GM19463 (cell line): ENCODE data around the gene CAND1.
"Not testable (repeated sequence)": the region's sequence is repeated elsewhere in the genome, so short reads cannot be mapped to it uniquely, and the experiment has no call there.

Experiments used
- ATAC-seq: cut with Tn5 transposase; IDR thresholded peaks from one replicate; pipeline ENCODE4 v1.9.1; 2021; ENCODE audit warnings: mild to moderate bottlenecking, moderate library complexity; ENCODE audit not compliant: unreplicated experiment

Gene CAND1

DNA sequence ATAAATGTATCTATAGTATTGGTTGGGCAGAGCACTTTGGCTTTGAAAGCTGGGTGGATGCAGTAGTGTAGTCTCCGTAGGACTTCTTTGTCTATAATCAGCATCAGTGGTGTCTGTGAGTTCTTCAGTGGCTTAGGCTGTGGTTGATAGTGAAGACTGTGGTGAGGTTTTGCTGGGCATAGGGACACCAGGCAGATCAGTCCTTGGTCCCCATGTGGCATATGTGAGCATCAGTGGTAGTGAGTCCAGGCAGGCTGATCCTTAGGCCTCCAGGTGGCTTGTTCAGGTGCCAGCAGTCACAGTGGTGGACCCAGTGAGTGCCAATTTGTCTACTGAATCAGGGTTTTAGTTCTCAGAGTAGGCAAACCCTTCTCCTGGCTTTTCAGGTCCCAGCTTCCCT lies 70.4 kb downstream of the CAND1 start:
- no peak for ATAC-seq

DNA sequence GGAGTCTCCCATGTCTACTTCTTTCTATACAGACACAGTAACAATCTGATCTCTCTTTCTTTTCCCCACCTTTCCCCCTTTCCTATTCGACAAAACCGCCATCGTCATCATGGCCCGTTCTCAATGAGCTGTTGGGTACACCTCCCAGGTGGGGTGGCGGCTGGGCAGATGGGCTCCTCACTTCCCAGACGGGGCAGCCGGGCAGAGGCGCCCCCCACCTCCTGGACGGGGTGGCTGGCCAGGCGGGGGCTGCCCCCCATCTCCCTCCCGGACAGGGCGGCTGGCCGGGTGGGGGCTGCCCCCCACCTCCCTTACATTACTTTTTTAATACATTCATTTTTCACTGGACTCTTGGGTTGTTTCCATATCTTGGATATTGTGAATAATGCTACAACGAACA lies 71.9 kb downstream of the CAND1 start:
- ATAC-seq = not testable (repeated sequence)

DNA sequence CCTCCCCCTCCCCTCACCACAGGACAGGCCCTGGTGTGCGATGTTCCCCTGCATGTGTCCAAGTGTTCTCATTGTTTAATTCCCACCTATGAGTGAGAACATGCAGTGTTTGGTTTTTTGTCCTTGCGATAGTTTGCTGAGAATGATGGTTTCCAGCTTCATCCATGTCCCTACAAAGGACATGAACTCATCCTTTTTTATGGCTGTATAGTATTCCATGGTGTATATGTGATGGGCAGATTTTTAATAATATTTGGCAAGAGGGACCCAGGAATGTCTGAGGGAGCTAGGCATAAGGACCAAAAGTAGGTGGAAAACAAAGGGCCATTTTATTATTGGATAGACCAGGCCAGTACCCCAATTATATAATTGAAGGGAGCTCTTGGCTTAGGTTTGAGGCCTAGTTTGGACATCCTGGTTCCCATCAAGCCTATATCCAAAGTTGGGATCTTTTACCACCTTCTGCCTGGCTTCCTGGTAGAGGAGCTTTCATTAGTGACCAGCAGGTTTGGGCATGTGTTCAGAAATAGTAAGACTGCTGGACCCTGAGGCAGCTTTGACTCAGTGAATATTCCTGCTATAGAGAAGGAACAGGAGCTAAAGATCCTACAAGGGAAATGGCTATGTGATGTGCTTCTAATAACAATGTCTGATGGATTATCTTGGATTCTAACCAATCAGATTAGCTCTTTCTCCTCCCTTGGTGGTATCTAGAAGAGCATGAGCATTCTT lies 76.0 kb downstream of the CAND1 start:
- no peak for ATAC-seq

DNA sequence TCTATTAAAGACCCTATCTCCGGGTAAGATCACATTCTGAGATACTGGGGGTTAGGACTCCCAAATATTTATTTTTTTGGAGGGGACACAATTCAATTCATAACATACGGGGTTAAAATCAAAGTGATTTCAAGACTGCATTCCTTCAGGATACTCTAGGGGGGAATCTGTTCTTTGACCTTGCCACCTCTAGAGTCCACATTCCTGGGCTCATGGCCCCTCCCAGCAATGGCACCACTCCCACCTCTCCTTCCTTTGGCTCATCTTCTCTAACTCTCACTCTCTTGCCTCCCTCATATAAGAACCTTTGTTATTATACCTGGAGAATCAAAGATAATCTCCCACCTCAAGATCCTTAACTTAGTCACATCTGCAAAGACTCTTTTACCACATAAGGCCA lies 79.5 kb downstream of the CAND1 start:
- no peak for ATAC-seq

DNA sequence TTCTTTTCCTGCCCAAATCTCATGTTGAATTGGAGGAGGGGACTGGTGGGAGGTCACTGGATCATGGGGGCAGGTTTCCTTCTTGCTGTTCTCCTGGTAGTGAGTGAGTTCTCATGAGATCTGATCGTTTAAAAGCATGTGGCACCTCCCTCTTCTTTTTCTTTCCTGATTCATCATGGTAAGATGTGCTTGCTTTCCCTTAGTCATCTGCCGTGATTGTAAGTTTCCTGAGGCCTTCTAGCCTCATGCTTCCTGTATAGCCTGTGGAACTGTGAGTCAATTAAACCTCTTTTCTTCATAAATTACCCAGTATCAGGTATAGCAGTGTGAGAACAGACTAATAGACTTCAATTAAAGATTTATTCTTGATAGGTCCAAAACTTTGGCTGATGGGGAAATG lies 83.5 kb downstream of the CAND1 start:
- no peak for ATAC-seq

DNA sequence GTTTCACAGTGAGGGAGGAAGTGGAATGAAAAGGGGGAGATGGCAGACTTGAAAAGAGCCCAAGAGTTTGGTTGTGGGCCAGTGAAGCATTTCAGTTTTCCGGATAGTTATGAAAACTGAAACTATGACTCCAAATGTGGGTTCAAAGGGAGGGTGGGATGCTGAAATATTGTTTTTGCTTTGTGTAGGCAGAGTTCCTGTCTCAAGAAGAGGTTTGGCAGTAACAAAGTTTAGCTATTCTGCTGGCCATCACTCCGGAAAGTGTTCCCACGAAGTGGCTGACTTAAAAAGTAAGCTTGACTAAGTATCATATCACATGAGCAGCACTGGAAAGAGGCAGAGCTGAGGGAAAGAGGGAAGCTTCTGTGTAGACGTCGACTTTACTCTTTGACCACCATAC lies 85.2 kb downstream of the CAND1 start:
- no peak for ATAC-seq

DNA sequence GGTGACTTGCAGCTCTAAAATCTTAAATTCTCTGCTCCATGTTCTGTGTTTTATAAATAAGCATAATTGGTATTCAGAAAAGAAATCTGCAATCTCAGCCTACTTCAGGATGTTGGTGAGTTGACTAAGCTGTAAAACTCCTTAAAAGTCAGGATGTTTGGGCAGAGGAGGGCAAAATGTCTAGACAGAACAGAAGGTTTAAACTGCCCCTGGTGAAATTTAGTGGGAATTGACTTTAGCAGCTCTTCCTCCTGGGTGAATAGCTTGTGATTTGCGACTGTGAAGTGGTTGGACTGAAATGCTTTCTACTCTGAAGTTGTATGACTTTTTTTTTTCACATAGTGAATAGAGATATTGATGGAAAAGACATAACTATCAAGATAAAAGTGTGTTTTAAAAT lies 85.8 kb downstream of the CAND1 start:
- ATAC-seq = no peak

DNA sequence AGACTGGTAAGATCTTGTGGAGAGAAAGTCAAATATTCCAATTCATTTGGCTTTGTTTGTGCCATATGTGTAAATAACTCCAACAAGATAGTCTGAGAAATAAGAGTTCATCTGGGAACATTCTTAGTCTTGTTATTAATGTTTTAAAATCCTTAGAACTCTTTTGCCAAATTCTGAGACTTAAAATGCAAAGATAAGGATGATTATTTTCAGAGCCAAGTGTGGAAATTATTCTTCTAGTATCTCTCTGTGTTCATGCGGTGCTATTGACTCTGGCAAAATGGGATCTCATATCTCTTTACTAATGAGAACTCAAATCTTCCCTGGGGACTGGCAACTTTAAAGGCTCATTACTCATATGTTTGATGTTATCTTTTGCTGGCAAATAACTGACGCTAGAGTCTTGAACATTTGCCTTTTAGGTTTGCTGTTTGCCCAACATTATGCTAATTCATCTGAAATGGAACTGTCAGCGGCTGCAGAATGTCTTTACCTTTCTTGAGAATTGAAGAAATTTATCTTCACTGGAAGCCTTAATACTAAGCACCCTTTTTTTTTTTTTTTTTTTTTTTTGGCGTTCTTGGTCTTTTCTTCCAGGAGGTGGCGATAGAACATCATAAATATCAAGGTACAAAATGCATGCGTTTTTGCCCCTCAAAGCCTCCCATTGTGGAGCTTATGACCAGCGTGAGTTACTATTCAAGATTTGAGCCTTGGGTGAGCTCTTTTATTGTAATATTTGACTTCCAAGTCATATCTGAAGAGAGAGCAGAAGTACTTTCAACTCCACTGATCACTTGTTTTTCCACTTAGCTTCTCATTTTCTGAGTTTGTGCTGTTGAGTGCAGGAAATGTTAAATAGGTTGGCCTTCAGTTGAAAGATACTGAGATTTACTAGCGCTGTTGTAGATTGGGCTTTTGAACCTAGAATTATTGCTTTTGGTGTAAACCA lies 86.5 kb downstream of the CAND1 start:
- ATAC-seq = peak; percentile 49

DNA sequence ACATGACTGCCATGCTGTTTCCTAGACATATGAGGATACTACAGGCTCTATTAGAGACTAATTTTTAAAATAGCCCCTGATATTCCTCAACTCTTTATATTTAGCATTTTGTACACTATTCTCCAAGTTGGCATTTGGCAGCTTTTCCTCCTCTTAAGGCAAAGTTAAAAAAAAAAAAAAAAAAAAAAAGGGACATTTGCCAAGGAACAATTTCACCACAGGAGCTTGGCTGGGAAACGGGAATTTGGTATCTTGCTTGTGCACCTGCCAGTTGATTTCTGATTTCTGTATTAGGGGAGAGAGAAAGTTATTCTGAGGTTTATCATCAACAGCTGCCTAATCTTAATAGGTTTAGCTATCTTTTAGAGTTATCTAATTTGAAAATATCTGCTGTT lies 87.2 kb downstream of the CAND1 start:
- no peak for ATAC-seq

DNA sequence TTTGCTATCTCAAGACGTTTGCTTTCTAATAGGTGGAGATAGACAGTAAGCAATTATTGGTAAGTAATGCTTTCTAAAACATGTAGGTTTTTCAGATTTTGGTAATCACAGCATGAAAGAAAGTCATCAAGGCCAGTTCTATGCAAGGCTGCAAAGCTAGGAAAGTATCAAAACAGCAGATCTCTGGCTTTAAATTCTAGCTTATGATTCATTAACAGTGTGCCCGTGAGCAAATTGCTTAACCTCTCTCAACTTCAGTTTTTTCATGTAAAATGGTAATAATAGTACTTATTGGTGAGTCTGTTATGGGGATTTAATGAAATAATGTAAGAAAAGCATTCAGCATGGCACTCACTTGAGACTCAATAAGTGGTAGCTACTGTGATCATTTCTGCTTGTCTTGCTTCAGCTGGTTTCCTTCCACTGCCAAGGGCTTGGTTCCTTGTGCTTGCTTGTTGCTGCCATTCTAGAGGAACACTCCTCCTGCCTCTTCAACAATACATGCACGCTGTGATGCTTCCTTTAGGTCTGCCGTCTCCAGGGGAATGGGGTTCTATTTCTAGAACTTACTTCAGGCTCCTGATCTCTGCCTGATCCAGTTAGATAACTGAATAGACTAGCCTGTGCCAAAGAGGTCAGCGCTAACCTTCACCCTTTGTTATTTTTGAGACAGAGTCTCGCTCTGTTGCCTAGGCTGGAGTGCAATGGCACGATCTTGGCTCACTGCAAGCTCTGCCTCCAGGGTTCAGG lies 88.4 kb downstream of the CAND1 start:
- ATAC-seq = no peak

DNA sequence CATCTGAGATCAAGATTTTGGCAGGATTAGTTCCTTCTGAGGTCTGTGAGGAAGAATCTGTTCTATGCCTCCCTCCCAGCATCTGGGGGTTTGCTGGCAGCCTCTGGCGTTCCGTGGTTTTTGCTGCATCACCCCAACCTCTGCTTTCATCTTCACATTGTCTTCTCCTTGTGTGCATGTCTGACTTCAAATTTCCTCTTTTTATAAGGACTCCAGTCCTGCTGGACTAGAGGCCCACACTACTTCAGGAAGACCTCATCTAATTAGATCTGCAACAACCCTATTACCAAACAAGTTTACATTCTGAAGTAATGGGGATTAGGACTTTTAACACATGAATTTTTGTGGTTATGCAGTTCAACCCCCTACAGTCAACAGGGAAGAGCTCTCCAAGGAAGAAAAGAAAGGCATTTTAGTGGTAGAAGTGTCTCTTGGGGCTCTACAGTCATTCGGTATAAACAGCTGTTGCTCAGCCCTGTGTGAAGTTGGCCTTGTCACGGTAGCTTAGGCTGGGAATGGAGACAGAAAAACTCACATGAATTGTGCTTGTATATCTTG lies 89.7 kb downstream of the CAND1 start:
- ATAC-seq = no peak

DNA sequence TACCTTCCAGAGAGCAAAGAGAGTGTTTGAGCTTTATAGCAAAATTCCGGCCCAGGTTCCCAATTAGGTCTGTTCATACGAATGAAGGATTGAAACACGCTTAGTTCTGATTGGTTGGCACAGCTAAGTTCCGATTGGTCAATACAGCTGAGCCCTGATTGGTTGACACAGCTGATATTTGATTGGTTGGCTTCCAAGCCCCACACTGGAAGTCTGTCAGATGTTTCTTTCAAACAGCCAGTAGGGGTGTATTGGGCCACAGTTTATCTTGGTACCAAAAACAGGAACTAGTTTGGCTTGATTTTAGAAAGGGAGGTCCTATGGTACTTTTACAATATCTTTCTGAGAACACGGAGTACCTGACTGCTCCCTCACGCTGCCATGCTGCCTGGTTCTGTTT lies 93.4 kb downstream of the CAND1 start:
- ATAC-seq = no peak

DNA sequence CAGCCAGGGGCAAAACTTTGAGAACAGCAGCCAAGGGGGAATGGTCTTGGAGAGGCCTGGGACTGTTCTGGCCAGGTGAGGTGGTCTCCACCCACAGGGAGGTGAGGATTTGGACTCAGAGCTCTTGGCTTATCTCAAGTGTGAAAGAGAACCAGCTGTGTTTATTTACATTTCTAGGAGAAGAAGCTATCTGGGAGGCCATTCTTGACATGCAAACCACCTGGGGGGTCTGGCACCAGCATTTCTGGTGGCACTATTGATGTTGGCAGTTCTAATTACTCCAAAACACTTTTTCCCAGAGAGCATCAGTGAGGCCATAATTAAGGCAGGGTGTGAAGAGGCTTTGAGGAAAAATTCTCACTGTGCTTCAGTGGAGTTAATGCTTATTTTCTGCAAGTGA lies 95.1 kb downstream of the CAND1 start:
- no peak for ATAC-seq

DNA sequence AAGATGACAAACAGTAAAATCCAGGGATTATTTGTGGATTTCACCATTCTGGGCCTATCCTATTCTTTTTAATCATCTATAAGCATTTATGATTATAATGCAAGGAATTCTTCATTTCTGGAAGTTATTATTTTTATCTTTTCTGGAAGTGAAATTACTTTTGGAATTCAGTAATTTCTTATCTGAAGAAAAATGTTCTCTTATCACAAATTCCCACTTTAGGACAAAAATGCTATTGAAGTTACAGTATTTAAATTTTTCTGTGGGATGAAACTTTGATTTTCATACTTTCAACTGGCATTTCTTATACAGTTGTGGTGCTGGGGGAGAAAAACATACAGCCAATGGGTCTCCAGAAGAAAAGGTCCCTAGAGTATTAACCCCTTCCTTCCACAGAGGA lies 96.0 kb downstream of the CAND1 start:
- ATAC-seq = no peak

DNA sequence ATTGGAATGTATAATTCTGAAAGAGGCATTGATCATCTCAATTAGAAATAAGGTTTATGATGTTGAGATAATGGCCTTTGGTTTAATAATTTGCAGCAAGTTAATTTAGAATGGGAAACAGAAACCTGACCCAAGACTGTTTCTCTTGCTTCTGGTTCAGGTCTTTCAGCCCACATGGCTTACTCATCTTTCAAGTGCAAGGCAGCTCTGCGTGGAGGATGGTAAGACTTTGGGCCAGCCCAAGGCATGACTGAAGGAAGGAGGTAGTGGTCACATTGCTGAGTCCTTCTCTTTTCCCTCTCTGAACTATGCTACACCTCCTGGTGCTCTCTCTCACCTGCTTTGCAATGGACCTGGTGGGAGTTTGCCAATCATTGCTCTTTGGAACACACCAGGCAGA lies 98.7 kb downstream of the CAND1 start:
- ATAC-seq = no peak
